ENCODE results near the gene ZNF527. TPM values are rescaled to one million over a fixed set of nuclear protein-coding genes. Genes with fewer than 3 reads are reported as not detected.
"Not testable (repeated sequence)": the region's sequence is repeated elsewhere in the genome, so short reads cannot be mapped to it uniquely, and the experiment has no call there.

The ZNF527 gene
- total RNA-seq = 5.3 and 5.4 TPM in 2 replicates

- intact Hi-C loops (cut with micrococcal nuclease) = loop anchor here (1.0 to 10.0 kb wide), 24 partner anchors 37 to 1626 kb away; partner anchors contain the start of genes IGFLR1, LIN37, PSENEN and SIPA1L3
These were observed at the start of gene ZNF527 for GRCh38 chr19:37370880-37371661. ZNF527 (plus strand) TSS chr19:37371099; CDS start chr19:37374199, 3,100 bp downstream.

DNA sequence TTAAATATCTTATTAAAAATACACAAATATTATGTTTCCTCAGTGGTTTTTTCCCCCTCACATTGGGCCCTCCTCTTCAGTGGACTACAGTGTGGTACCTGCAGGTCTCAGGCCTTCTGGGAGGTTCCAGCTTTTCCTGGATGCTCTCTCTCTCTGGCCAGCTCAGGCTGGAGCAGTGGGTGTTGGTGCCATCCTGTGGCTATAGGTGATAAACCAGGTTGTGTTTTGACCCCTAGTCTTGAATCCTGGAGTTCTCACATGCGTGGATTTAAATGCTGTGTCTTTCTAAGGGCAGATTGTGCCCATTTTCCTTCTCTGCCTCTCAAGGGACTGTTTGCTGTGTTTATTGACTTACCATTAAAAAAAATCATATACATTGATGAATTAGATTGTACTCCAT, 41.2 kb upstream of the ZNF527 start:
- intact Hi-C loops (cut with micrococcal nuclease) = no loop called here

DNA sequence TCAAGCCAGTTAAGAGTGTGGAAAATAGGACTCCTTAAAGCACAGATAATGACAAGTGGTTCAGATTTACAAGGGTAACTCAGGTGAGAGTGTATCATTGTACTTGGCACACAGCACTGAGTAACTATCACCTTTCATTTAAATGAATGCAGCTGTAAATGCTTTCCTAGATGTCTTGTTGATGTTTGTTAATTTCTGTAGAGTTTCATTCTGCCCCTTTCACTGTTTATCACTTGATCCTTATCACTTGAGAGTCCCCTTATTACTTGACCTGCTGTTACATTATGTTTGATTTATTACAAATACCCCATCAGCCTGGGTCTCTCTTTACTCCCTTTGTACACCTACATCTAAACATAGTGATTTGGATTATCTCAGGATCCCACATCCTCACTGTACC, 38.1 kb upstream of the ZNF527 start:
- intact Hi-C loops (cut with micrococcal nuclease) = no loop called here

GRCh38 chr19:37333457-37333856, 37.4 kb upstream of the ZNF527 start:
- intact Hi-C loops (cut with micrococcal nuclease) = no loop called here

- intact Hi-C loops (cut with micrococcal nuclease) = loop anchor here (1.0 kb wide), 3 partner anchors 17 to 135 kb away; partner anchors contain the start of genes ZNF527 and ZNF570
These were observed 36.5 kb upstream of the ZNF527 start for GRCh38 chr19:37334179-37335071.

DNA sequence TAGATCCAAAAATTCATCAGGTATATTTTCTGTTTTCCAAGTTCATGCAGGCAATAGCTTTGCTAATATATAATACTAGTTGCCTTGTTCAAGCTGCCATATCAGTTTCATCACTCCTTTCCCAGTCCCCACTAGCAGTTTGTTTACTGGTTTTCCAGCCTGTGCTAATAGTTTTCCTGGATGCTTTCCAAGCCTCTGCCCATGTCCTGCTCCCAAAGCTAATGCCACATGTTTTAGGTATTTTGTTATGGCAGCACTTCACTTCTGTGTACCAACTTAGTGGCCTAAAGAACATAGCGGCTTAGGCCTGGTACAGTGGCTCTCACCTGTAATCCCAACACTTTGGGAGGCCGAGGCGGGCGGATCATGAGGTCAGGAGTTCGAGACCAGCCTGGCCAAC, 28.1 kb upstream of the ZNF527 start:
- intact Hi-C loops (cut with micrococcal nuclease) = no loop called here

DNA sequence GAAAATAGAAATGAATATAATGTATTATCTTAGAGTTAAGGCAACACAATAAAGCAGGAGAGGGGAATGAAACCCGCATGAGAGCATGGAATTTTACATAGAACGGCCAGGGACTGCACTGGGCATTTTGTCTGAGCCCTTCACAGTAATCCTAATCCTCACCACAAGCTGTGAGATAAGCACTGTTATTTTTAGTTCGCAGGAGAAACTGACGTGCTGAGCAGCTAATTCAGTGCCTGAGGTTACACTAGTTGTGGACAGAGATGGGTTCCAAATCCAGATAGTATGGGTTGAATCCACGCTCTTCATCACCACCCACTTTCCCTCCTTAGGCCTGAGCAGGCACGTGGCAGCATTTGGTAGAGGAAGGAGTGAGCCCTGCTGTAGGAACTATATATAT, 24.8 kb upstream of the ZNF527 start:
- intact Hi-C loops (cut with micrococcal nuclease) = no loop called here

DNA sequence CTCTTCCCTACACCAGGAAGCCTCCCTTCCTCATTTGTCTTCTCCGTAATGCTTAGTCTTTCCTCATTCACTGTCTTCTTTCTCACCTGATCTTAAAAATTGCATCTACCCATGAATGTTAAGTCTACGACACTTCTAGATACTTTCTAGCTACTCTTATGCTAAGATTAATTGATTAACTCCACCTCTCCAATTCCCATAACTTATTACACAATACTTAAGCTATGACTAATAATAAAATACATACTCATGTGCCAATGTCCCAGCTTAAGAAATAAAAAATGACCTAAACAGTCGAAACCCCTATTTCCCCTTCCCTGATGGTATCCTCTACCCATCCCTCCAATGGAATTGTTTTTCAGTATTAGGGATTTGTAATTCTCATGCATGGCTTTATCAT, 22.8 kb upstream of the ZNF527 start:
- intact Hi-C loops (cut with micrococcal nuclease) = no loop called here

DNA sequence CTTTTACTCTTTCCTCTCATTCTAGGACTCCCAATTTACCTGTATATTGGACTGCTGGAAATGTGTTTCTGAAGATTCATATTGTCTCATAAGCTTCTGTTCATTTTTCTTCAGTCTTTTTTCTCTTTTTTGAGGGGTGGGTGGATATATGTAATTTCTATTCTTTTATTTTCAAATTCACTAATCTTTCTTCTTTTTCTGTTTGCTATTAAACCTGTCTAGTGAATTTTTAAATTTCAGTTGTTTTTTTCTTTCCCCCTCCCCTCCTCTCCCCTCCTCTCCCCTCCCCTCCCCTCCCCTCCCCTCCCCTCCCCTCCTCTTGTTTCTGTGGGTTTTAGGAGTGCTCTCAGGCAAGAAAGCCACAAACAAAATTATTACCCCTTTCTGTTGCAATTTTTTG, 16.9 kb upstream of the ZNF527 start:
- intact Hi-C loops (cut with micrococcal nuclease) = no loop called here

DNA sequence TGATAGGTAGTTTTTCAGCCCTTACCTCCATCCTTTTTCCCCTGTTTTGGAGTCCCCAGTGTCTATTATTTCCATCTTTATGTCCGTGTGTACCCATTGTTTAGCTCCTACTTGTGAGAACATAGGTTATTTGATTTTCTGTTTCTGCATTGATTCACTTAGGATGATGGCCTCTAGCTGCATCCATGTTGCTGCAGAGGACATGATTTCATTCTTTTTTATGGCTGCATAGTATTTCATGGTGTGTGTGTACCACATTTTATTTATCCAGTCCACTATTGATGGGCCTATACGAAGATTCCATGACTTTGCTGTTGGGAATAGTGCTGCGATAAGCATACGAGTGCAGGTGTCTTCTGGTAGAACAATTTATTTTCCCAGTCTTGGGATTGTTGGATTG, 15.0 kb upstream of the ZNF527 start:
- intact Hi-C loops (cut with micrococcal nuclease) = no loop called here

GRCh38 chr19:37361994-37362393, 8.9 kb upstream of the ZNF527 start:
- intact Hi-C loops (cut with micrococcal nuclease) = no loop called here

DNA sequence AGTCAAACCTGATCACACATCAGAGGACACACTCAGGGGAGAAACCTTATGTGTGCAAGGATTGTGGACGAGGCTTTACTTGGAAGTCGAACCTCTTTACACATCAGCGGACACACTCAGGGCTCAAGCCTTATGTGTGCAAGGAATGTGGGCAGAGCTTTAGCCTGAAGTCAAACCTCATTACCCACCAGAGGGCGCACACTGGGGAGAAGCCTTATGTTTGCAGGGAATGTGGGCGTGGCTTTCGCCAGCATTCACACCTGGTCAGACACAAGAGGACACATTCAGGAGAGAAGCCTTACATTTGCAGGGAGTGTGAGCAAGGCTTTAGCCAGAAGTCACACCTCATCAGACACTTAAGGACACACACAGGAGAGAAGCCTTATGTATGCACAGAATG, 8.2 kb upstream of the ZNF527 start:
- intact Hi-C loops (cut with micrococcal nuclease) = no loop called here

DNA sequence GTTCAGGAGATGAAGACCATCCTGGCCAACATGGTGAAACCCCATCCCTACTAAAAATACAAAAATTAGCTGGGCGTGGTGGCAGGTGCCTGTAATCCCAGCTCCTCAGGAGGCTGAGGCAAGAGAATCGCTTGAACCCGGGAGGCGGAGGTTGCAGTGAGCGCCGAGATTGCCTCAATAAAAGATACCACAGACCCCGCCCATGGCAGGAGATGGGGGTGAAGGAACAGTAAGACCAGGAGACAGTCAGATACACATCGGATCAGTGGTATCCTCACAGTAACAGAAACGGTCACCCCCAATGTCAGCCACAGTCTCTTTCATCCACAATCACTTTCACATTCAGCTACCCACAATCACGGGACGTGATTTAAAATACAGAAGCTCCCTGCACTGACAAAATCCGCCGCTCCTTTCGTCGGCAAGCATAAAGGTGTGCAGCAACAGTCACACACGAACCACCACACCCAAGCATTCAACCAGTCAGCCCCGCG, 466 bp upstream of the ZNF527 start:
- intact Hi-C loops (cut with micrococcal nuclease) = loop anchor here (1.0 to 10.0 kb wide), 12 partner anchors 182 to 1626 kb away; partner anchors contain the start of genes IGFLR1, LIN37, PSENEN and U2AF1L4

DNA sequence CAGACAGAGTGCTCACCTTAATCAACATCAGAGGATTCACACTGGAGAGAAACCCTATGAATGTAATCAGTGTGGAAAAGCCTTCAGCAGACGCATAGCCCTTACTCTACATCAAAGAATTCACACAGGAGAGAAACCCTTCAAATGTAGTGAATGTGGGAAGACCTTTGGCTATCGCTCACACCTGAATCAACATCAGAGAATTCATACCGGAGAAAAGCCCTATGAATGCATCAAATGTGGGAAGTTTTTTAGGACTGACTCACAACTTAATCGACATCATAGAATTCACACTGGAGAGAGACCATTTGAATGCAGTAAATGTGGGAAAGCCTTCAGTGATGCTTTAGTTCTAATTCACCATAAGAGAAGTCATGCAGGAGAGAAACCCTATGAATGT, 18.3 kb downstream of the ZNF527 start:
- intact Hi-C loops (cut with micrococcal nuclease) = no loop called here

- intact Hi-C loops (cut with micrococcal nuclease) = not testable (repeated sequence)
These were observed 20.5 kb downstream of the ZNF527 start for GRCh38 chr19:37391399-37391798.

DNA sequence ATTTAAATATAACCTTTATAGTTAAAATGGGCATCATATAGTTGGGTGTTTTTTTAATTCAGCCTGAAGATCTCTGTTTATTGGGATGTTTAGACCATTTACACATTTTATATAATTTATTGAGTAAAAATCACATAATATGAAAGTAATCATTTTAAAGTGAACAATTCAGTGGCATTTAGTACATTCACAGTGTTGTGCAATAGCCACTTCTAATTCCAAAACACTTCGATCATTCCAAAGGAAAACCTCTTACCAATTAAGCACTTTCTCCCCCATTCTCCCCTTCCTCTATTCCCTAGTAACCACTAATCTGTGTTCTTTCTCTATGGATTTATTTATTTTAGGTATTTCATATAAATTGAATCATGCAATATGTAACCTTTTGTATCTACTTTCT, 30.2 kb downstream of the ZNF527 start:
- intact Hi-C loops (cut with micrococcal nuclease) = no loop called here

- intact Hi-C loops (cut with micrococcal nuclease) = no loop called here
These were observed 32.5 kb downstream of the ZNF527 start for GRCh38 chr19:37403403-37403802.

- intact Hi-C loops (cut with micrococcal nuclease) = not testable (repeated sequence)
These were observed 35.4 kb downstream of the ZNF527 start for GRCh38 chr19:37406140-37406846.

- intact Hi-C loops (cut with micrococcal nuclease) = no loop called here
These were observed 41.8 kb downstream of the ZNF527 start for GRCh38 chr19:37412700-37413099.

- intact Hi-C loops (cut with micrococcal nuclease) = no loop called here
These were observed 42.6 kb downstream of the ZNF527 start for GRCh38 chr19:37413313-37414084.
